HCT116 (cell line): ENCODE measurements around the gene SLC2A5. TPM values are rescaled to one million over a fixed set of nuclear protein-coding genes. Genes with fewer than 3 reads are reported as not detected.

Experiments
- ATAC-seq: fragments of 200-7000 bp; cut with Tn5 transposase; 2 replicates; pipeline ENCODE4 v1.9.1; 2020; ENCODE audit warnings: mild to moderate bottlenecking, moderate library complexity
- BruUV-seq: library from RNA; stranded (reverse); fragments of 400-500 nt; replicated peaks from 2 replicates; lab custom pipeline; 2021; lab: Mats Ljungman, UMichigan
- CTCF ChIA-PET: fragments of 300-600 bp; sonication (Branson Sonifier 250); formaldehyde crosslinking; loops from one replicate; lab custom pipeline; 2021; ENCODE audit warnings: antibody characterized with exemption; lab: Charles Lee
- POLR2A ChIA-PET: fragments of 300-600, 350-600 bp; sonication (Branson Sonifier 250); formaldehyde crosslinking; loops from one replicate; lab custom pipeline; 2021; ENCODE audit warnings: antibody characterized with exemption; lab: Charles Lee
- RAD21 ChIA-PET, 2 experiments: fragments of 300-600 bp; sonication (Branson Sonifier 250); formaldehyde crosslinking; loops; one replicate each; lab custom pipeline; 2023; ENCODE audit warnings: low total read pairs in 2 of 2; ENCODE audit not compliant: uncharacterized antibody in 2 of 2, unreplicated experiment in 2 of 2, low non-redundant PET in 1 of 2; lab: Charles Lee
- DNase-seq: peaks from one replicate; pipeline ENCODE4 v3.0.0-alpha.2; 2010; ENCODE audit warnings: low read depth, low spot score
- H2AFZ ChIP-seq: fragments of 200-600 bp; shearing (Covaris generic), sonication (generic); 2 replicates; pipeline ENCODE4 v1.6.1; 2017; ENCODE audit warnings: low read depth, mixed run types, mixed read lengths, antibody characterized with exemption, low read length; ENCODE audit not compliant: poor library complexity, severe bottlenecking
- H3K27ac ChIP-seq: 2 replicates; pipeline ENCODE4 v1.5.1; 2012; ENCODE audit warnings: low read depth, low read length
- H3K27me3 ChIP-seq: fragments of 200-600 bp; sonication (generic); 2 replicates; pipeline ENCODE4 v1.6.1; 2016; ENCODE audit warnings: mixed run types, low read length, mixed read lengths; ENCODE audit not compliant: insufficient read depth
- H3K36me3 ChIP-seq, 2 experiments: fragments of 200-500 bp in 1 of 2; fragments of 200-600 bp in 1 of 2; sonication (Bioruptor generic) in 1 of 2; sonication (generic) in 1 of 2; 2 replicates each; pipeline versions ENCODE4 v1.5.1 to v1.6.1; 2014 to 2016; ENCODE audit warnings: low read length in 2 of 2, inconsistent platforms in 1 of 2, mixed read lengths in 1 of 2, mixed run types in 1 of 2; ENCODE audit not compliant: insufficient read depth in 2 of 2, control insufficient read depth in 1 of 2
- H3K4me1 ChIP-seq, 2 experiments: fragments of 200-600 bp in 1 of 2; sonication (generic) in 1 of 2; 2 replicates each; pipeline versions ENCODE4 v1.5.1 to v1.6.1; 2012 to 2017; ENCODE audit warnings: low read length in 2 of 2, inconsistent platforms in 1 of 2, mild to moderate bottlenecking in 1 of 2, mixed read lengths in 1 of 2, mixed run types in 1 of 2, moderate library complexity in 1 of 2; ENCODE audit not compliant: insufficient read depth in 2 of 2, control insufficient read depth in 1 of 2
- H3K4me2 ChIP-seq: fragments of 200-600 bp; sonication (generic); 2 replicates; pipeline ENCODE4 v1.6.1; 2017; ENCODE audit warnings: mixed run types, low read length, mixed read lengths
- H3K4me3 ChIP-seq, 2 experiments: fragments of 200-600 bp in 1 of 2; sonication (generic) in 1 of 2; replicated peaks in 1 of 2; 2 replicates each; pipeline ENCODE4 v1.5.1; 2011 to 2016; ENCODE audit warnings: low read length in 2 of 2, control low read depth in 1 of 2, low read depth in 1 of 2, mild to moderate bottlenecking in 1 of 2, mixed read lengths in 1 of 2, mixed run types in 1 of 2
- H3K79me2 ChIP-seq: fragments of 200-600 bp; sonication (generic); 2 replicates; pipeline ENCODE4 v1.6.1; 2017; ENCODE audit warnings: mild to moderate bottlenecking, mixed run types, low read length, moderate library complexity, mixed read lengths; ENCODE audit not compliant: insufficient read depth
- H3K9ac ChIP-seq: fragments of 200-600 bp; sonication (generic); 2 replicates; pipeline ENCODE4 v1.6.1; 2016; ENCODE audit warnings: low read length, mixed read lengths
- H3K9me2 ChIP-seq: fragments of 200-600 bp; sonication (generic), shearing (Covaris generic); 2 replicates; pipeline ENCODE4 v1.6.1; 2017; ENCODE audit warnings: mixed run types, mild to moderate bottlenecking, moderate library complexity; ENCODE audit not compliant: insufficient read depth
- H3K9me3 ChIP-seq, 2 experiments: fragments of 200-500 bp in 1 of 2; fragments of 200-600 bp in 1 of 2; sonication (Bioruptor generic) in 1 of 2; sonication (generic) in 1 of 2; 2 replicates each; pipeline ENCODE4 v1.6.1; 2014 to 2017; ENCODE audit warnings: low read length in 2 of 2, mixed read lengths in 2 of 2, inconsistent platforms in 1 of 2, low read depth in 1 of 2, mild to moderate bottlenecking in 1 of 2, mixed run types in 1 of 2, moderate library complexity in 1 of 2; ENCODE audit not compliant: control insufficient read depth in 1 of 2, insufficient read depth in 1 of 2
- H4K20me1 ChIP-seq: fragments of 200-600 bp; sonication (generic), shearing (Covaris generic); 2 replicates; pipeline ENCODE4 v1.6.1; 2017; ENCODE audit warnings: mixed run types, mild to moderate bottlenecking, moderate library complexity; ENCODE audit not compliant: insufficient read depth
- CBX3 ChIP-seq: IDR thresholded peaks from 2 replicates; pipeline ENCODE4 v1.6.1; 2012; ENCODE audit warnings: low read depth
- CEBPB ChIP-seq: IDR thresholded peaks from 2 replicates; pipeline ENCODE4 v1.6.1; 2012; ENCODE audit warnings: low read depth
- EGR1 ChIP-seq: IDR thresholded peaks from 2 replicates; pipeline ENCODE4 v1.6.1; 2012; ENCODE audit warnings: low read depth
- ELF1 ChIP-seq: IDR thresholded peaks from 2 replicates; pipeline ENCODE4 v1.6.1; 2012; ENCODE audit warnings: low read depth, borderline replicate concordance
- FOSL1 ChIP-seq: IDR thresholded peaks from 2 replicates; pipeline ENCODE4 v1.6.1; 2012; ENCODE audit warnings: low read depth
- POLR2AphosphoS5 ChIP-seq: IDR thresholded peaks from 2 replicates; pipeline ENCODE4 v1.6.1; 2011; ENCODE audit warnings: mild to moderate bottlenecking, low read depth, low read length, moderate library complexity
- SIN3A ChIP-seq: IDR thresholded peaks from 2 replicates; pipeline ENCODE4 v1.6.1; 2012; ENCODE audit warnings: low read depth
- SRF ChIP-seq: IDR thresholded peaks from 2 replicates; pipeline ENCODE4 v1.6.1; 2012; ENCODE audit warnings: low read depth
- YY1 ChIP-seq: IDR thresholded peaks from 2 replicates; pipeline ENCODE4 v1.6.1; 2011; ENCODE audit warnings: low read length, low read depth, moderate library complexity, mild to moderate bottlenecking; ENCODE audit not compliant: insufficient replicate concordance; ENCODE audit errors: extremely low read depth
- ZFX ChIP-seq: fragments of 450-650 bp; IDR thresholded peaks from 2 replicates; pipeline ENCODE4 v1.6.1; 2017
- ZNF274 ChIP-seq: fragments of 200-500 bp; sonication (Bioruptor generic); IDR thresholded peaks from 2 replicates; pipeline ENCODE4 v1.6.1; 2014; ENCODE audit warnings: mild to moderate bottlenecking, low read depth, low read length, inconsistent platforms
- intact Hi-C: fragments of 100-400 bp; cut with micrococcal nuclease; formaldehyde crosslinking; loops from 2 replicates; pipeline ENCODE4 v1.10.0; 2022
- total RNA-seq: library from RNA; stranded (reverse); gene quantifications from one replicate; pipeline ENCODE4 v1.2.1, GENCODE V29; 2021; ENCODE audit not compliant: unreplicated experiment
- TF ChIP-seq, protein P1 (sequence below): IDR thresholded peaks from 2 replicates; pipeline ENCODE4 v1.6.1; 2011; ENCODE audit warnings: mild to moderate bottlenecking, low read length, moderate library complexity; ENCODE audit not compliant: insufficient replicate concordance; ENCODE audit errors: extremely low read depth
- TF ChIP-seq, protein P2 (sequence below): IDR thresholded peaks from 2 replicates; pipeline ENCODE4 v1.6.1; 2012
- TF ChIP-seq, protein P3 (sequence below): IDR thresholded peaks from 2 replicates; pipeline ENCODE4 v1.6.1; 2012; ENCODE audit warnings: low read depth

The SLC2A5 gene
- total RNA-seq, 1 experiment from 2014 or later = not detected

DNA sequence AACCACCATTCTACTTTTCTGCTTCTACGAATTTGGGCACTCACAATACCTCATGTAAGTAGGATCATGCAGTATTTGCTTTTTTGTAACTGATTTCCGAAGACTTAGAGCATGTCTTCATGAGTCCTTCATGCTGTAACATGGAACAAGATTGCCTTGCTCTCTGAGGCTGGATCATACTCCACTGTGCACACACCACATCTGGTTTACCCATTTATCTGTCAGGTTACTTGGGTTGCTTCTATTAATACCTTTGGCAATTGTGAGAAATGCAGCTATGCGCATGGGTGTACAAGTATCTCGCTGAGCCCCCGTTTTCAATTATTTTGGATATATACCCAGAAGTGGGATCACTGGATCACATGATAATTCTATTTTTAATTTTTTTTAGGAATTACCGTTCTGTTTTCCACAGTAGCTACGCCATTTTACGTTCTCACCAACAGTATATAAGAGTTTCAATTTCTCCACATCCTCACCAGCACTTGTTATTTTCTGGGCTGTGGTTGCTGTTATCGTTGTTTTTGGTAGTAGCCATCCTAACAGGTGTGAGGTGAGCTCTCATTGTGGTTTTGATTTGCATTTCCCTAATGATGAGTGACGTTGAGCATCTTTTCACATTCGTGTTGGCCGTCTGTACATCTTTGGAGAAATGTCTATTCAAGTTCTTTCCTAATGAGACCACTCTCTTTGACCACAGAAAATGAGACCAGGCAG is 10.7 kb upstream of the SLC2A5 start (continued):
- TF ChIP-seq YY1 = no peak
- TF ChIP-seq CEBPB = no peak
- TF ChIP-seq ZFX = no peak
- TF ChIP-seq, protein P1, sequence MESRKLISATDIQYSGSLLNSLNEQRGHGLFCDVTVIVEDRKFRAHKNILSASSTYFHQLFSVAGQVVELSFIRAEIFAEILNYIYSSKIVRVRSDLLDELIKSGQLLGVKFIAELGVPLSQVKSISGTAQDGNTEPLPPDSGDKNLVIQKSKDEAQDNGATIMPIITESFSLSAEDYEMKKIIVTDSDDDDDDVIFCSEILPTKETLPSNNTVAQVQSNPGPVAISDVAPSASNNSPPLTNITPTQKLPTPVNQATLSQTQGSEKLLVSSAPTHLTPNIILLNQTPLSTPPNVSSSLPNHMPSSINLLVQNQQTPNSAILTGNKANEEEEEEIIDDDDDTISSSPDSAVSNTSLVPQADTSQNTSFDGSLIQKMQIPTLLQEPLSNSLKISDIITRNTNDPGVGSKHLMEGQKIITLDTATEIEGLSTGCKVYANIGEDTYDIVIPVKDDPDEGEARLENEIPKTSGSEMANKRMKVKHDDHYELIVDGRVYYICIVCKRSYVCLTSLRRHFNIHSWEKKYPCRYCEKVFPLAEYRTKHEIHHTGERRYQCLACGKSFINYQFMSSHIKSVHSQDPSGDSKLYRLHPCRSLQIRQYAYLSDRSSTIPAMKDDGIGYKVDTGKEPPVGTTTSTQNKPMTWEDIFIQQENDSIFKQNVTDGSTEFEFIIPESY = no peak
- TF ChIP-seq, protein P2, sequence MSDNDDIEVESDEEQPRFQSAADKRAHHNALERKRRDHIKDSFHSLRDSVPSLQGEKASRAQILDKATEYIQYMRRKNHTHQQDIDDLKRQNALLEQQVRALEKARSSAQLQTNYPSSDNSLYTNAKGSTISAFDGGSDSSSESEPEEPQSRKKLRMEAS = no peak
- no peak for TF ChIP-seq POLR2AphosphoS5
- no peak for TF ChIP-seq ELF1
- no peak for TF ChIP-seq SRF
- no peak for TF ChIP-seq EGR1
- TF ChIP-seq, all 23 proteins: peak for 0

DNA sequence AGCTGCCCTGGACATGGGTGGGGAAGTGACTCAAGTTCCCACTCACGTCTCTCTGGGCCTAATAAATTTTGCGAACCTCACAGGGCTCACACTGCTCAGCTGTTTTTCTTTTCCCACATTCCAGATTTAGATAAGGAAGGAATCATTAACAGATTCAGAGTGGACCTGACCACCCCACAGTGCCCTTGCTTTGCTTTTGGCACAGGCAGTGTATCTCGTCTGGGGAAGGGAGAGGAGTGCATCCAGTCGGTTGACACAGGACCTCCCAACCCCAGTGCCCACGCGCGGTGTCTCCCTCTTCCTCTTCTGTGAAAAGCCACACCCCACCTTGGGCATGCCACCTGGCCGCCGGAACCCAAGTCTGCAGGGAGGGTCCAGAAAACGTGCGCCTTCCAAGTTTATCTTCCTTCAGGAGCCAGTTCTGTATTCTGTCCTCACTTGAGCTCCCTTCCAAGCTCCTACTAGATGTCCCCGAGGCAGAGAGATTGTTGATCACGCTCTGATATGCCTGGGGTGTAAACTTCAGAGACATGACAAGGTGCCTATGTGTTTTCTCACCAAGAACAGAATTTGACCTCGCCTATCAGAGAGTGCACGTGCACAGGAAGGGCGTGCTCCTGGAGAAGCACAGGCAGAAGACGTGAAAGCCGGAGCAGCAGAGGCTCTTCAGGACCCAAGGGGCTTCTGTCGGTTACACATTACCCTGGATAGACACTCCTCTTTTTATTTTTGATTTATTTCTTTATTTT is 9.5 kb upstream of the SLC2A5 start:
- Histone ChIP-seq H3K4me1 (peaks cover 22 to 35% of the 10 kb centered on the region in 2 experiments), H3K9ac (no peak overlapping the region), H3K27me3 (no peaks in the 10 kb centered on the region), H3K4me2 (no peak overlapping the region), H2AFZ (no peak overlapping the region), H3K4me3 (no peak overlapping the region), H3K9me2 (no peaks in the 10 kb centered on the region), H3K36me3 (no peaks in the 10 kb centered on the region), H3K9me3 (no peaks in the 10 kb centered on the region), H4K20me1 (no peaks in the 10 kb centered on the region), H3K27ac (no peak overlapping the region), H3K79me2 (no peaks in the 10 kb centered on the region)
- RAD21 ChIA-PET = no interaction called here
- POLR2A ChIA-PET = no interaction called here
- TF ChIP-seq CBX3 (no peak), EGR1 (no peak), FOSL1 (no peak), CEBPB (no peak), ZNF274 (no peak), YY1 (no peak), SIN3A (no peak)
- TF ChIP-seq, protein P3, sequence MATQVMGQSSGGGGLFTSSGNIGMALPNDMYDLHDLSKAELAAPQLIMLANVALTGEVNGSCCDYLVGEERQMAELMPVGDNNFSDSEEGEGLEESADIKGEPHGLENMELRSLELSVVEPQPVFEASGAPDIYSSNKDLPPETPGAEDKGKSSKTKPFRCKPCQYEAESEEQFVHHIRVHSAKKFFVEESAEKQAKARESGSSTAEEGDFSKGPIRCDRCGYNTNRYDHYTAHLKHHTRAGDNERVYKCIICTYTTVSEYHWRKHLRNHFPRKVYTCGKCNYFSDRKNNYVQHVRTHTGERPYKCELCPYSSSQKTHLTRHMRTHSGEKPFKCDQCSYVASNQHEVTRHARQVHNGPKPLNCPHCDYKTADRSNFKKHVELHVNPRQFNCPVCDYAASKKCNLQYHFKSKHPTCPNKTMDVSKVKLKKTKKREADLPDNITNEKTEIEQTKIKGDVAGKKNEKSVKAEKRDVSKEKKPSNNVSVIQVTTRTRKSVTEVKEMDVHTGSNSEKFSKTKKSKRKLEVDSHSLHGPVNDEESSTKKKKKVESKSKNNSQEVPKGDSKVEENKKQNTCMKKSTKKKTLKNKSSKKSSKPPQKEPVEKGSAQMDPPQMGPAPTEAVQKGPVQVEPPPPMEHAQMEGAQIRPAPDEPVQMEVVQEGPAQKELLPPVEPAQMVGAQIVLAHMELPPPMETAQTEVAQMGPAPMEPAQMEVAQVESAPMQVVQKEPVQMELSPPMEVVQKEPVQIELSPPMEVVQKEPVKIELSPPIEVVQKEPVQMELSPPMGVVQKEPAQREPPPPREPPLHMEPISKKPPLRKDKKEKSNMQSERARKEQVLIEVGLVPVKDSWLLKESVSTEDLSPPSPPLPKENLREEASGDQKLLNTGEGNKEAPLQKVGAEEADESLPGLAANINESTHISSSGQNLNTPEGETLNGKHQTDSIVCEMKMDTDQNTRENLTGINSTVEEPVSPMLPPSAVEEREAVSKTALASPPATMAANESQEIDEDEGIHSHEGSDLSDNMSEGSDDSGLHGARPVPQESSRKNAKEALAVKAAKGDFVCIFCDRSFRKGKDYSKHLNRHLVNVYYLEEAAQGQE = no peak
- no TSS peak for BruUV-seq
- ATAC-seq (no peak), DNase-seq (no peak)
- intact Hi-C loops = no loop called here
- CTCF ChIA-PET = no interaction called here
